WTC11 (cell line): ENCODE results near the gene HBE1. TPM values are rescaled to one million over a fixed set of nuclear protein-coding genes. Genes with fewer than 3 reads are reported as not detected.
A peak's percentile ranks its signal among the peaks of the same experiment; 100 is the strongest.

ENCODE experiments used
- ATAC-seq: fragments of 200-7000 bp; cut with Tn5 transposase; 2 replicates; pipeline ENCODE4 v1.10.0; 2021; ENCODE audit warnings: mild to moderate bottlenecking, moderate library complexity
- CTCF ChIA-PET: fragments of 300-600 bp; sonication (Branson Sonifier 250); formaldehyde crosslinking; loops from one replicate; lab custom pipeline; 2021; ENCODE audit warnings: antibody characterized with exemption; lab: Charles Lee
- POLR2A ChIA-PET: fragments of 350-600 bp; sonication (Branson Sonifier 250); formaldehyde crosslinking; loops from one replicate; lab custom pipeline; 2021; ENCODE audit warnings: antibody characterized with exemption; lab: Charles Lee
- DNase-seq: peaks from one replicate; pipeline ENCODE4 v3.0.0; 2021; ENCODE audit warnings: low spot score
- H3K27ac Mint-ChIP-seq: 2 replicates; pipeline ENCODE4 v1.8.0; 2021; ENCODE audit warnings: mixed read lengths
- H3K27me3 Mint-ChIP-seq: 2 replicates; pipeline ENCODE4 v1.8.0; 2021; ENCODE audit warnings: low read depth, mild to moderate bottlenecking, moderate library complexity, mixed read lengths
- H3K36me3 Mint-ChIP-seq: 2 replicates; pipeline ENCODE4 v1.8.0; 2021; ENCODE audit warnings: mixed read lengths
- H3K4me1 Mint-ChIP-seq: 2 replicates; pipeline ENCODE4 v1.8.0; 2022; ENCODE audit warnings: mixed read lengths
- H3K4me3 Mint-ChIP-seq: 2 replicates; pipeline ENCODE4 v1.8.0; 2021; ENCODE audit warnings: mild to moderate bottlenecking, moderate library complexity, mixed read lengths
- H3K9me3 Mint-ChIP-seq: 2 replicates; pipeline ENCODE4 v1.8.0; 2021; ENCODE audit warnings: mixed read lengths
- FOXP1 ChIP-seq: sonication (generic); formaldehyde crosslinking; IDR thresholded peaks from 2 replicates; pipeline ENCODE4 v1.8.0; 2022; ENCODE audit warnings: missing genetic modification reagents, mild to moderate bottlenecking, moderate library complexity, borderline replicate concordance
- GRHL2 ChIP-seq: fragments of 250-450 bp; sonication (Bioruptor Pico); IDR thresholded peaks from 2 replicates; pipeline ENCODE4 v1.8.0; 2022; ENCODE audit warnings: mild to moderate bottlenecking, moderate library complexity; ENCODE audit not compliant: insufficient replicate concordance, severe bottlenecking
- NFATC4 ChIP-seq: fragments of 250-450 bp; sonication (Bioruptor Pico); IDR thresholded peaks from 2 replicates; pipeline ENCODE4 v1.9.0; 2021; ENCODE audit warnings: mild to moderate bottlenecking
- NFE2L1 ChIP-seq: sonication (generic); formaldehyde crosslinking; IDR thresholded peaks from 2 replicates; pipeline ENCODE4 v1.8.1; 2023; ENCODE audit warnings: missing genetic modification reagents
- NFYB ChIP-seq: sonication (generic); formaldehyde crosslinking; conservative IDR thresholded peaks from 2 replicates; pipeline ENCODE4 v1.8.0; 2022; ENCODE audit warnings: low read depth, missing genetic modification reagents
- SMAD4 ChIP-seq: sonication (generic); formaldehyde crosslinking; IDR thresholded peaks from 2 replicates; pipeline ENCODE4 v1.8.0; 2022; ENCODE audit warnings: mild to moderate bottlenecking, missing genetic modification reagents
- ZBTB21 ChIP-seq: sonication (generic); formaldehyde crosslinking; IDR thresholded peaks from 2 replicates; pipeline ENCODE4 v1.8.1; 2023; ENCODE audit warnings: mild to moderate bottlenecking, missing genetic modification reagents, borderline replicate concordance
- ZNF121 ChIP-seq: sonication (generic); formaldehyde crosslinking; IDR thresholded peaks from 2 replicates; pipeline ENCODE4 v1.8.0; 2023; ENCODE audit warnings: missing genetic modification reagents
- ZNF219 ChIP-seq: sonication (generic); formaldehyde crosslinking; IDR thresholded peaks from 2 replicates; pipeline ENCODE4 v1.8.0; 2023; ENCODE audit warnings: missing genetic modification reagents, mild to moderate bottlenecking, borderline replicate concordance
- ZNF263 ChIP-seq: sonication (generic); formaldehyde crosslinking; IDR thresholded peaks from 2 replicates; pipeline ENCODE4 v1.8.1; 2022; ENCODE audit warnings: low read depth, mild to moderate bottlenecking, moderate library complexity, missing genetic modification reagents
- total RNA-seq: library from RNA; stranded (reverse); gene quantifications from 3 replicates; pipeline ENCODE4 v1.2.3, GENCODE V29; 2021
- TF ChIP-seq, protein P1 (sequence below): sonication (generic); formaldehyde crosslinking; IDR thresholded peaks from 2 replicates; pipeline ENCODE4 v1.8.1; 2023; ENCODE audit warnings: mild to moderate bottlenecking, missing genetic modification reagents
- TF ChIP-seq, protein P2 (sequence below): sonication (generic); formaldehyde crosslinking; IDR thresholded peaks from 2 replicates; pipeline ENCODE4 v1.8.1; 2023; ENCODE audit warnings: mild to moderate bottlenecking, missing genetic modification reagents, moderate library complexity
- TF ChIP-seq, protein P3 (sequence below): sonication (generic); formaldehyde crosslinking; IDR thresholded peaks from 2 replicates; pipeline ENCODE4 v1.8.1; 2022; ENCODE audit warnings: low read depth, mild to moderate bottlenecking, moderate library complexity, missing genetic modification reagents, borderline replicate concordance
- TF ChIP-seq, protein P4 (sequence below): sonication (generic); formaldehyde crosslinking; IDR thresholded peaks from 2 replicates; pipeline ENCODE4 v1.8.1; 2023; ENCODE audit warnings: mild to moderate bottlenecking, missing genetic modification reagents
- TF ChIP-seq, protein P5 (sequence below): fragments of 250-450 bp; sonication (Bioruptor Pico); IDR thresholded peaks from 2 replicates; pipeline ENCODE4 v2.1.2; 2022; ENCODE audit warnings: mild to moderate bottlenecking, moderate library complexity
- TF ChIP-seq, protein P6 (sequence below): sonication (generic); formaldehyde crosslinking; IDR thresholded peaks from 2 replicates; pipeline ENCODE4 v1.8.1; 2022; ENCODE audit warnings: mild to moderate bottlenecking, moderate library complexity, missing genetic modification reagents
- TF ChIP-seq, protein P7 (sequence below): sonication (generic); formaldehyde crosslinking; IDR thresholded peaks from 2 replicates; pipeline ENCODE4 v1.8.0; 2023; ENCODE audit warnings: missing genetic modification reagents, mild to moderate bottlenecking, borderline replicate concordance

Gene HBE1
- total RNA-seq, 1 experiment from 2014 or later: 3.1 TPM

DNA sequence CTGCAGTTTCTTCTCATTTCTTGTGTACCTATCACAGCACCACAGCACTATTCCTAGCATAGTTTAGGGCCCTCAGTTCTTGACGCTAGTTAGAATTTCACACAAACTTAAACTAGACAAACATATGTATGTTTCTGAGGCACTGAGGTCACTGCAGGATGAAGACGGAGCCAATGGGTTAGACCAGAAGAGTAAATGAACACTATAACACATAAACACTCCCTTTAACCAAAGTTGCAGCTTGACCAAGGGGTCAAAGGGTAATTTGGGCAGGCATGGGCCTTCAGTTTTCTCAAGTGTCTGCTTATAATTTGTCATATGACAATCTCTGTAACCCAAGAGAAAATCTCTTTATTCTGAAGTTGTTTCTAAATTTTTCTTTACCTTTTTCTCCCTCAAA, 12.9 kb upstream of the HBE1 start:
- no peak for DNase-seq
- H3K9me3 Mint-ChIP-seq: no peaks in the 10 kb centered on the region; the same call in 1 of the 2 replicates
- H3K4me1 Mint-ChIP-seq: peaks cover 5% of the 10 kb centered on the region
- TF ChIP-seq FOXP1 (CRISPR knock-in tag): no peak
- TF ChIP-seq NFE2L1 (CRISPR knock-in tag): no peak
- TF ChIP-seq, protein P1, sequence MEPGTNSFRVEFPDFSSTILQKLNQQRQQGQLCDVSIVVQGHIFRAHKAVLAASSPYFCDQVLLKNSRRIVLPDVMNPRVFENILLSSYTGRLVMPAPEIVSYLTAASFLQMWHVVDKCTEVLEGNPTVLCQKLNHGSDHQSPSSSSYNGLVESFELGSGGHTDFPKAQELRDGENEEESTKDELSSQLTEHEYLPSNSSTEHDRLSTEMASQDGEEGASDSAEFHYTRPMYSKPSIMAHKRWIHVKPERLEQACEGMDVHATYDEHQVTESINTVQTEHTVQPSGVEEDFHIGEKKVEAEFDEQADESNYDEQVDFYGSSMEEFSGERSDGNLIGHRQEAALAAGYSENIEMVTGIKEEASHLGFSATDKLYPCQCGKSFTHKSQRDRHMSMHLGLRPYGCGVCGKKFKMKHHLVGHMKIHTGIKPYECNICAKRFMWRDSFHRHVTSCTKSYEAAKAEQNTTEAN: no peak
- TF ChIP-seq, protein P2, sequence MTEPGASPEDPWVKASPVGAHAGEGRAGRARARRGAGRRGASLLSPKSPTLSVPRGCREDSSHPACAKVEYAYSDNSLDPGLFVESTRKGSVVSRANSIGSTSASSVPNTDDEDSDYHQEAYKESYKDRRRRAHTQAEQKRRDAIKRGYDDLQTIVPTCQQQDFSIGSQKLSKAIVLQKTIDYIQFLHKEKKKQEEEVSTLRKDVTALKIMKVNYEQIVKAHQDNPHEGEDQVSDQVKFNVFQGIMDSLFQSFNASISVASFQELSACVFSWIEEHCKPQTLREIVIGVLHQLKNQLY (CRISPR knock-in tag): no peak
- TF ChIP-seq ZNF219: no peak
- TF ChIP-seq, protein P3, sequence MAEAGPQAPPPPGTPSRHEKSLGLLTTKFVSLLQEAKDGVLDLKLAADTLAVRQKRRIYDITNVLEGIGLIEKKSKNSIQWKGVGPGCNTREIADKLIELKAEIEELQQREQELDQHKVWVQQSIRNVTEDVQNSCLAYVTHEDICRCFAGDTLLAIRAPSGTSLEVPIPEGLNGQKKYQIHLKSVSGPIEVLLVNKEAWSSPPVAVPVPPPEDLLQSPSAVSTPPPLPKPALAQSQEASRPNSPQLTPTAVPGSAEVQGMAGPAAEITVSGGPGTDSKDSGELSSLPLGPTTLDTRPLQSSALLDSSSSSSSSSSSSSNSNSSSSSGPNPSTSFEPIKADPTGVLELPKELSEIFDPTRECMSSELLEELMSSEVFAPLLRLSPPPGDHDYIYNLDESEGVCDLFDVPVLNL (CRISPR knock-in tag): no peak
- no peak for TF ChIP-seq ZBTB21 (CRISPR knock-in tag)
- TF ChIP-seq, protein P4, sequence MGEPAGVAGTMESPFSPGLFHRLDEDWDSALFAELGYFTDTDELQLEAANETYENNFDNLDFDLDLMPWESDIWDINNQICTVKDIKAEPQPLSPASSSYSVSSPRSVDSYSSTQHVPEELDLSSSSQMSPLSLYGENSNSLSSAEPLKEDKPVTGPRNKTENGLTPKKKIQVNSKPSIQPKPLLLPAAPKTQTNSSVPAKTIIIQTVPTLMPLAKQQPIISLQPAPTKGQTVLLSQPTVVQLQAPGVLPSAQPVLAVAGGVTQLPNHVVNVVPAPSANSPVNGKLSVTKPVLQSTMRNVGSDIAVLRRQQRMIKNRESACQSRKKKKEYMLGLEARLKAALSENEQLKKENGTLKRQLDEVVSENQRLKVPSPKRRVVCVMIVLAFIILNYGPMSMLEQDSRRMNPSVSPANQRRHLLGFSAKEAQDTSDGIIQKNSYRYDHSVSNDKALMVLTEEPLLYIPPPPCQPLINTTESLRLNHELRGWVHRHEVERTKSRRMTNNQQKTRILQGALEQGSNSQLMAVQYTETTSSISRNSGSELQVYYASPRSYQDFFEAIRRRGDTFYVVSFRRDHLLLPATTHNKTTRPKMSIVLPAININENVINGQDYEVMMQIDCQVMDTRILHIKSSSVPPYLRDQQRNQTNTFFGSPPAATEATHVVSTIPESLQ (CRISPR knock-in tag): no peak
- ChIA-PET POLR2A (no interaction called here), CTCF (interaction anchor here (2.2 kb wide), 1 partner anchor 9 kb away, joined by 5 read pairs; no protein-coding TSS in a partner anchor)
- H3K27ac Mint-ChIP-seq: no peak overlapping the region
- H3K27me3 Mint-ChIP-seq: no peaks in the 10 kb centered on the region
- no peak overlapping the region for H3K4me3 Mint-ChIP-seq
- no peaks in the 10 kb centered on the region for H3K36me3 Mint-ChIP-seq
- ATAC-seq: no peak

DNA sequence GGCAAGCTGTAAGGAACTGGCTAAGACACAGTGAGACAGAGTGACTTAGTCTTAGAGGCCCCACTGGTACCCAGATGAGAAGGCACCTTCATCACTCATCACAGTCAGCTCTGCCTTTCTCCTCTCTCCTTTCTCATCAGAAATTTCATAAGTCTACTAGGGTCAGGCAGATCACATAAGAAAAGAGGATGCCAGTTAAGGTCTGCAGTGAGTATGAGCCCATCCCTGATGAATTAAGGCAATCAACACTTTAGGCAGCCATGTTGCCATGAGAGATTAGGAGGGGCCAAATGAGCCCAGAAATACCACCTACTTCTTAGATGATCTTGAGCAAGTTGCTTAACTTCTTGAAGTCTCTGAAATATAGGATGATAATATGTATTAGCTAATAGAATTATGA, 11.9 kb upstream of the HBE1 start:
- H3K9me3 Mint-ChIP-seq: no peaks in the 10 kb centered on the region; the same call in 1 of the 2 replicates
- H3K4me1 Mint-ChIP-seq: peaks cover 5% of the 10 kb centered on the region
- POLR2A ChIA-PET: no interaction called here
- no peak for TF ChIP-seq NFATC4
- TF ChIP-seq, protein P5, sequence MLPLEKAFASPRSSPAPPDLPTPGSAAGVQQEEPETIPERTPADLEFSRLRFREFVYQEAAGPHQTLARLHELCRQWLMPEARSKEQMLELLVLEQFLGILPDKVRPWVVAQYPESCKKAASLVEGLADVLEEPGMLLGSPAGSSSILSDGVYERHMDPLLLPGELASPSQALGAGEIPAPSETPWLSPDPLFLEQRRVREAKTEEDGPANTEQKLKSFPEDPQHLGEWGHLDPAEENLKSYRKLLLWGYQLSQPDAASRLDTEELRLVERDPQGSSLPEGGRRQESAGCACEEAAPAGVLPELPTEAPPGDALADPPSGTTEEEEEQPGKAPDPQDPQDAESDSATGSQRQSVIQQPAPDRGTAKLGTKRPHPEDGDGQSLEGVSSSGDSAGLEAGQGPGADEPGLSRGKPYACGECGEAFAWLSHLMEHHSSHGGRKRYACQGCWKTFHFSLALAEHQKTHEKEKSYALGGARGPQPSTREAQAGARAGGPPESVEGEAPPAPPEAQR (CRISPR knock-in tag): no peak
- no peak for TF ChIP-seq ZNF121
- TF ChIP-seq, protein P6, sequence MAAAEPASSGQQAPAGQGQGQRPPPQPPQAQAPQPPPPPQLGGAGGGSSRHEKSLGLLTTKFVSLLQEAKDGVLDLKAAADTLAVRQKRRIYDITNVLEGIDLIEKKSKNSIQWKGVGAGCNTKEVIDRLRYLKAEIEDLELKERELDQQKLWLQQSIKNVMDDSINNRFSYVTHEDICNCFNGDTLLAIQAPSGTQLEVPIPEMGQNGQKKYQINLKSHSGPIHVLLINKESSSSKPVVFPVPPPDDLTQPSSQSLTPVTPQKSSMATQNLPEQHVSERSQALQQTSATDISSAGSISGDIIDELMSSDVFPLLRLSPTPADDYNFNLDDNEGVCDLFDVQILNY: no peak
- no peak overlapping the region for H3K27ac Mint-ChIP-seq
- ATAC-seq (no peak), DNase-seq (no peak)
- no peak overlapping the region for H3K4me3 Mint-ChIP-seq
- CTCF ChIA-PET: interaction anchor here (2.2 kb wide), 1 partner anchor 10 kb away, joined by 5 read pairs; no protein-coding TSS in a partner anchor
- H3K27me3 Mint-ChIP-seq: no peaks in the 10 kb centered on the region
- H3K36me3 Mint-ChIP-seq: no peaks in the 10 kb centered on the region

DNA sequence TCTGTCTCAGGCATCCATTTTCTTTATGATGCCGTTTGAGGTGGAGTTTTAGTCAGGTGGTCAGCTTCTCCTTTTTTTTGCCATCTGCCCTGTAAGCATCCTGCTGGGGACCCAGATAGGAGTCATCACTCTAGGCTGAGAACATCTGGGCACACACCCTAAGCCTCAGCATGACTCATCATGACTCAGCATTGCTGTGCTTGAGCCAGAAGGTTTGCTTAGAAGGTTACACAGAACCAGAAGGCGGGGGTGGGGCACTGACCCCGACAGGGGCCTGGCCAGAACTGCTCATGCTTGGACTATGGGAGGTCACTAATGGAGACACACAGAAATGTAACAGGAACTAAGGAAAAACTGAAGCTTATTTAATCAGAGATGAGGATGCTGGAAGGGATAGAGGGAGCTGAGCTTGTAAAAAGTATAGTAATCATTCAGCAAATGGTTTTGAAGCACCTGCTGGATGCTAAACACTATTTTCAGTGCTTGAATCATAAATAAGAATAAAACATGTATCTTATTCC, 10.9 kb upstream of the HBE1 start:
- no peak overlapping the region for H3K4me3 Mint-ChIP-seq
- TF ChIP-seq ZNF263 (CRISPR knock-in tag) (no peak), NFYB (no peak), GRHL2 (CRISPR knock-in tag) (no peak), SMAD4 (CRISPR knock-in tag) (no peak)
- TF ChIP-seq, protein P3 (CRISPR knock-in tag): no peak
- TF ChIP-seq, protein P7, sequence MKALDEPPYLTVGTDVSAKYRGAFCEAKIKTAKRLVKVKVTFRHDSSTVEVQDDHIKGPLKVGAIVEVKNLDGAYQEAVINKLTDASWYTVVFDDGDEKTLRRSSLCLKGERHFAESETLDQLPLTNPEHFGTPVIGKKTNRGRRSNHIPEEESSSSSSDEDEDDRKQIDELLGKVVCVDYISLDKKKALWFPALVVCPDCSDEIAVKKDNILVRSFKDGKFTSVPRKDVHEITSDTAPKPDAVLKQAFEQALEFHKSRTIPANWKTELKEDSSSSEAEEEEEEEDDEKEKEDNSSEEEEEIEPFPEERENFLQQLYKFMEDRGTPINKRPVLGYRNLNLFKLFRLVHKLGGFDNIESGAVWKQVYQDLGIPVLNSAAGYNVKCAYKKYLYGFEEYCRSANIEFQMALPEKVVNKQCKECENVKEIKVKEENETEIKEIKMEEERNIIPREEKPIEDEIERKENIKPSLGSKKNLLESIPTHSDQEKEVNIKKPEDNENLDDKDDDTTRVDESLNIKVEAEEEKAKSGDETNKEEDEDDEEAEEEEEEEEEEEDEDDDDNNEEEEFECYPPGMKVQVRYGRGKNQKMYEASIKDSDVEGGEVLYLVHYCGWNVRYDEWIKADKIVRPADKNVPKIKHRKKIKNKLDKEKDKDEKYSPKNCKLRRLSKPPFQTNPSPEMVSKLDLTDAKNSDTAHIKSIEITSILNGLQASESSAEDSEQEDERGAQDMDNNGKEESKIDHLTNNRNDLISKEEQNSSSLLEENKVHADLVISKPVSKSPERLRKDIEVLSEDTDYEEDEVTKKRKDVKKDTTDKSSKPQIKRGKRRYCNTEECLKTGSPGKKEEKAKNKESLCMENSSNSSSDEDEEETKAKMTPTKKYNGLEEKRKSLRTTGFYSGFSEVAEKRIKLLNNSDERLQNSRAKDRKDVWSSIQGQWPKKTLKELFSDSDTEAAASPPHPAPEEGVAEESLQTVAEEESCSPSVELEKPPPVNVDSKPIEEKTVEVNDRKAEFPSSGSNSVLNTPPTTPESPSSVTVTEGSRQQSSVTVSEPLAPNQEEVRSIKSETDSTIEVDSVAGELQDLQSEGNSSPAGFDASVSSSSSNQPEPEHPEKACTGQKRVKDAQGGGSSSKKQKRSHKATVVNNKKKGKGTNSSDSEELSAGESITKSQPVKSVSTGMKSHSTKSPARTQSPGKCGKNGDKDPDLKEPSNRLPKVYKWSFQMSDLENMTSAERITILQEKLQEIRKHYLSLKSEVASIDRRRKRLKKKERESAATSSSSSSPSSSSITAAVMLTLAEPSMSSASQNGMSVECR: no peak

More for the DNA sequence above, 10.9 kb upstream of the HBE1 start:
- Mint-ChIP-seq H3K4me1 (peaks cover 5% of the 10 kb centered on the region), H3K36me3 (no peaks in the 10 kb centered on the region), H3K9me3 (no peaks in the 10 kb centered on the region; the same call in 1 of the 2 replicates), H3K27me3 (no peaks in the 10 kb centered on the region), H3K27ac (no peak overlapping the region)
- ChIA-PET CTCF (interaction anchor here (2.2 kb wide), 1 partner anchor 11 kb away, joined by 5 read pairs; no protein-coding TSS in a partner anchor), POLR2A (interaction anchor here (1.0 kb wide), 1 partner anchor 10 kb away, joined by 3 read pairs; the partner anchor contains the start of gene HBE1)
- ATAC-seq (peak; percentile 82), DNase-seq (peak; percentile 49)
